HepG2 (cell line): ENCODE results near the gene RPS5.

Experiments used
- ELF1 ChIP-seq: sonication (generic); formaldehyde crosslinking; IDR thresholded peaks from 2 replicates; pipeline ENCODE4 v1.4.0; 2020; ENCODE audit warnings: missing genetic modification reagents
- FOXM1 ChIP-seq: sonication (generic); formaldehyde crosslinking; IDR thresholded peaks from 2 replicates; pipeline ENCODE4 v1.5.0; 2020; ENCODE audit warnings: missing genetic modification reagents
- TEAD2 ChIP-seq: sonication (generic); formaldehyde crosslinking; IDR thresholded peaks from 2 replicates; pipeline ENCODE4 v1.9.0; 2021; ENCODE audit warnings: missing genetic modification reagents
- ZNF629 ChIP-seq: sonication (generic); formaldehyde crosslinking; conservative IDR thresholded peaks from 2 replicates; pipeline ENCODE4 v1.5.0; 2020; ENCODE audit warnings: missing genetic modification reagents

DNA sequence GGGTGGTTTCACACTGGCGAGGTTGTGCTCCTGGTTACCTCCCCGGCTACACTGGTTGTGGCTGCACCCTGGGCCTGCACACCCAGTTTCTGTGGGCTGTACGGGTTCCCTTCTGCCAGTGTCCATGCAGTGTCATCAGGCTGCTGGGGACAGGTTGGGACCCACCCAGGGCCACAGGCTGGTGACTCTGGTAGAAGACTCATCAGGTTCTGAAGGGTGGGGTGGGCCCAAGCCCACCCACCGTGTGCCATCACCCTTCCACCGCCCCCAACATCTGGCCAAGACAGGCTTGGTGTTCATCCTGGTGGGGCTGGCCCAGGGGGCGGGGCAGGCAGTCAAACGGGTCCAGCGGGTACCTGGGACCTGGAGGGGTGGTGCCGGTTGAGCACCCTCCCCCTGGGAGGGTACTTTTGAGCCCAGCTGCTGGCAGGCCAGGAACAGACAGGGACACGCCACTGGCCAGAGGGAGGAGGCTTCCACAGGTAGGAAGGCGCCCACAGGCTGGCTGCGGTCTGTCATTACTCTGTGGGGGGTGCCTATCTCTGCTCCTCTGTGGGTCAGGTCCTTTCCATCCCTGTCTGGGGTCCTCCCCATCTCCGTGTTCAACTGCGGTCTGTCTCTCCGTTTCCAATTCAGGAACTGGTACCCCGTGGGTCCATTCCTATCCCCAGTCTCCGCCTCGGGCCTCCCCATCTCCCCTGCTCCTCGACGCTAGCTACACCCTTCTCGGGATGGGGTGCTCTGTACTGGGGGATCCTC, 8.3 kb downstream of the RPS5 start, which contains the start of gene RNF225:
- TF ChIP-seq ELF1: no peak
- no peak for TF ChIP-seq TEAD2 (CRISPR knock-in tag)
- TF ChIP-seq FOXM1 (CRISPR knock-in tag): no peak
- no peak for TF ChIP-seq ZNF629 (CRISPR knock-in tag)
